ENCODE results near the gene EXOC4.
"Not testable (repeated sequence)": the region's sequence is repeated elsewhere in the genome, so short reads cannot be mapped to it uniquely, and the experiment has no call there.

The EXOC4 gene

DNA sequence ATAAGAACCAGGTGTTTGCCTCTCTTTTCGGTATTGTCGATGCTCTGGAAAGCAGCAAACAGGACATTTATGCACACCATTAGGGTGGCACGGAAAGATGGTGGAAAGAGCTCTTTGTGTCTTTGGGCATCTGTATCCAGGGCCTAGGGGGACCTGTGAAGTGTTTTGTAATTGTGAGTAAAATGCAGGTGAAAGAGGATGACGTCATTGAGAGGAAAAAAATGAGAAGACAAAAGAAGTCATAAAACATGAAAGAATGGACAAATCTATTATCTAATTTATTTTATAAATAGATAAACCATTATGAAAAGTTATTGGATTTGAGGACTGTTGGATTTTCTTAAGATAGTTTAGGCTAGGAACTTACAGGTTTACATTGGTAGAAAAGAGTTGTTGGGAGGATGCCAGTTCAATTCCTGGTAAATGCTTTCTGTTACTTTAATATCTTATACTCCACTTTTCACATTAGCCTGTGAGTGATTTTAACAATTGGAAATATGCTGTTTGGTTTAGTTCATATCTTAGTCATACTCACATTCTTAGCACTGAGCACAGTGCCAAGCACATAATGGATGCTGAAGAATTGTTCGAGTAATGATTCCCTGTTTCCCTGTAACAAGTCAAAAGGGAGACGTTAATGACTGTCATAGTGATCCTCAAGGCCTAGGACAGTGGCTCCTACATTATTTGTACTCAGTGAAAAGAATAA is 62.6 kb downstream of the EXOC4 start:
- DNase-seq (ENCODE audit: low read depth), result no peak

DNA sequence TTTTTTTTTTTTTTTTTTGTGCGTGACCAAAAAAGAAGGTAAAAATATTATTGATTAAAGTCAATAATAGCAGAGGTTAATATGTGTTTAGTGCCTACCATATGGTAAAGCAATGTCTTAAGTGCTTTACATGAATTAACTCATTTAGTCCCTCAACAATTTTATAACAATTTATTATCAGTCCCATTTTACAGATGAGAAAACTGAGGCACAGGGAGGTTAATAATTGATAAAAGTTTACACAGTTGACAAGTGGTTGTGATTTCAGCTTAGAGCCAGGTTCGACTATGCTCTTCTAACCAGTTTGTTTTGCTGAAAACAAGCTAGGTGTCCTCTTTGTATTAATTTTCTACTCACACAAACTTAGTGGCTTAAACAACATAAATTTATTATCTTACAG is 67.0 kb downstream of the EXOC4 start:
- no peak for DNase-seq (ENCODE audit: low read depth)

GRCh38 chr7:133320891-133321290 is 68.0 kb downstream of the EXOC4 start:
- DNase-seq (ENCODE audit: low read depth), result no peak

DNA sequence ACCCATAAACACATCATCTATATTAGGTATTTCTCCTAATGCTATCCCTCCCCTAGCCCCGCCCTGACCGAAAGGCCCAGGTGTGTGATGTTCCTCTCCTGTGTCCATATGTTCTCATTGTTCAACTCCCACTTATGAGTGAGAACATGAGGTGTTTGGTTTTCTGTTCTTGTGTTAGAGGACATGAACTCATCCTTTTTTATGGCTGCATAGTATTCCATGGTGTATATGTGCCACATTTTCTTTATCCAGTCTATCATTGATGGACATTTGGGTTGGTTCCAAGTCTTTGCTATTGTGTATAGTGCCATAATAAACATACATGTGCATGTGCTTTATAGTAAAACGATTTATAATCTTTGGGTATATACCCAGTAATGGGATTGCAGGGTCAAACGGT is 68.5 kb downstream of the EXOC4 start:
- not testable (repeated sequence) for DNase-seq (ENCODE audit: low read depth)

GRCh38 chr7:133326745-133327144 is 73.9 kb downstream of the EXOC4 start:
- not testable (repeated sequence) for DNase-seq (ENCODE audit: low read depth)

- DNase-seq (ENCODE audit: low read depth), result not testable (repeated sequence)
Observed at GRCh38 chr7:133328021-133328420, 75.1 kb downstream of the EXOC4 start.

DNA sequence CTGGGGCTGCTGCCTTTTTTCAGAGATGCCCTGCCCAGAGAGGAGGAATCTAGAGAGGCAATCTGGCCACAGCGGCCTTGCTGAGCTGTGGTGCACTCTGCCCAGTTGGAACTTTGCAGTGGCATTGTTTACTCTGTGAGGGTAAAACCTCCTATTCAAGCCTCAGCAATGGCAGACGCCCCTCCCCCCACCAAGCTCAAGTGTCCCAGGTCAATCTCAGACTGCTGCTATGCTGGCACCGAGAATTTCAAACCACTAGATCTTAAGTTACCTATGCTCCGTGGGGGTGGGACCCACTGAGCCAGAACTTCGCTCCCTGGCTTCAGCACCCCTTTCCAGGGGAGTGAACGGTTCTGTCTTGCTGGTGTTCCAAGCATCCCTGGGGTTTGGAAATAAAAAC is 77.2 kb downstream of the EXOC4 start:
- DNase-seq (ENCODE audit: low read depth), result no peak

- no peak for DNase-seq (ENCODE audit: low read depth)
Observed at GRCh38 chr7:133331861-133332260, 79.0 kb downstream of the EXOC4 start.

DNA sequence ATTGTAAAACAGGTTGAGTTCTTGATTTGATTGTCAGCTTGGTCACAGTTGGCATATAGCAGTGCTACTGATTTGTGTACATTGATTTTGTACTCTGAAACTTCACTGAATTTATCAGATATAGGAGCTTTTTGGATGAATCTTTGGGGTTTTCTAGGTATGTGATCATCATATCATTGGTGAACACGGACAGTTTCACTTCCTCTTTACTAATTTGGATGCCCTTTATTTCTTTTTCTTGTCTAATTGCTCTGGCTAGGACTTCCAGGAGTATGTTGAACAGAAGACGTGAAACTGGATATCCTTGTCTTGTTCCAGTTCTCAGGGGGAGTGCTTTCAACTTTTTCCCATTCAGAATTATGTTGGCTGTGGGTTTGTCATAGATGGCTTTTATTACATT is 86.9 kb downstream of the EXOC4 start:
- DNase-seq (ENCODE audit: low read depth), result no peak

- no peak for DNase-seq (ENCODE audit: low read depth)
Observed at GRCh38 chr7:133344275-133344674, 91.4 kb downstream of the EXOC4 start.

DNA sequence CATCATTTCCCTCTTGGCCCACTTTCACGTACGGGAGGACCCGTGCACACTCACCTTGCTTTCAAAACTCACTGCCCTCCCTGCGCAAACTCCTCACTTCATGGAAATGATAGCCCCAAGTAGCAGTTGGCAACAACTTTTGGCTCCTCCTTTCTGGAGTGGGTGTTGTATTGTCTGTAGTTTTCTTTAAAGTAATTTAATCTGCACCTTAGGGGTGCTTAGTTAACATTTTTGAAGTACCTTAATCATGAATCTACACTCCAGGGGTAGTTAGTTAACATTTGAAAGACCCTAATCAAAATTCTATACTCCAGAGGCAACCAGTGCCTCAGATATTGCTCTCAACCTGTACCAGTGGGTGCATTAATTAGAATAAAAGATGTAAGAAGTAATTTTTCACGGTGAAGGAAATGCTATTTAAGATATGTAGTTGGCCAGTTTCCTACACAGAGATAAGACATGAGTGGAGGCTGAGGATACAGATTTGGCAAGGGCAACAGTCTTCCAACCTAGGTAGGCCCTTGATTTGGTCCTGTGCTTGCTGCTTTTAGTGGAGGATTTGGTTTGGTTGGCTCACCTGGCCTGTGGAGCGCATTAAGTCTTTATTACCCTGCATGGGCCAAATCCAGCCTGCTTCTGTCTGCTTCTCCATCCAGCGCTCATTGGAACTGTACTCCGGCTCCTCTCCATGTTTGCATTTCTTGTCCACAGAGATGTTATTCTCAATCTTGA is 93.0 kb downstream of the EXOC4 start:
- DNase-seq (ENCODE audit: low read depth), result no peak

- DNase-seq (ENCODE audit: low read depth), result no peak
Observed at GRCh38 chr7:133348250-133348649, 95.4 kb downstream of the EXOC4 start.

- no peak for DNase-seq (ENCODE audit: low read depth)
Observed at GRCh38 chr7:133349101-133349500, 96.2 kb downstream of the EXOC4 start.

- no peak for DNase-seq (ENCODE audit: low read depth)
Observed at GRCh38 chr7:133352430-133352829, 99.6 kb downstream of the EXOC4 start.

DNA sequence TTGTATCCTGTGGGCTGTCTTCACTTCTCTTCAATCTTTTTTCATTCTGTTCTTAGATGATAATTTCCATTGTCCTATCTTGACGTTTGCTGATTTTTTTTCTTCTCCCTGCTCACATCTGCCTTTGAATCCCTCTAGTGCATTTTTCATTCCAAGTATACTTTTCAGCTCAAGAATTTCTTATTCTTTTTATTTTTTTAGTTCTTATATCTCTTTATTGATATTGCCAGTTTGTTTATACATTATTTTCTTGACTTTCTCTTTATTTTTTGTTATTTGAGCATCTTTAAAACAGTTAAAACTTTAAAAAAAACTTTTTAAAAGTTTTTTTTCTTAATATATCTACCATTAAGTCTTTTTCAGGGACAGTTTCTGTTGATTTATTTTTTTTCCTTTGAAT is 100.9 kb downstream of the EXOC4 start:
- DNase-seq (ENCODE audit: low read depth), result no peak

DNA sequence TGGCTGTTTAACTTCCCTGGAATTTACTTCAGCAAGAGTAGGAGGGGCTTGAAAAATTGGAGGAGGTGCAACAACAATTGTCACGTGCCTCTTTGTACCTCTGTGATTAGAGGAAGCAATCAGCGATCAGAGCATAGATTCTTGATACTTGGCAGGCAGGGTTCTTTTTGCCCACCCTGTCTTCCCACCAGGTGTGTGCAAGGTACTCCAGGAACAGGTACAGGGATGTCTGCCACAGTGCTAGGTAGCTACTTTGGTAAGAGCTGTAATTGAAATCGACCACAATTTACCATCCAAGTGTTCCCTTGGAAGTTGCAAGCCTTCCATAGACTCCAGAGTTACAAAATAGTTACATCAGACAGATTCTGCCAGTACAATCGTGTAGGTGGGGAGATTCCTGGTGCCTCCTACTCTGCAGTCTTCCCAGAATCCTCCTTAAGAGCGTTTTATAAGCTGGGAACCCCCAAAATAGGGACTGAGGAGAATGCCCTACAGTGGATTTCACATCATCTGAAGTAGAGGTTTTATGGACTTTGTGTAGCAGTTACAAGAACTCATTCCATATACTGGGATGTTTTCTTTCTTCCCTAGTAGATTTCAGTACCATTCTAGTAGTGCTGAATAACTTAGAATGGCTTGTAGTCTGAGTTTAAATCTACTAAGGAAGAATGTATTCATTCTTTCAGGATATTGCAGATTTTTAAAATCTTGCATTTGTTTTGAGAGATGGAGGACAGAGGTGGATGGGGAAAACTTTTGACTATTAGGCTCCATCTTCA is 101.9 kb downstream of the EXOC4 start:
- DNase-seq (ENCODE audit: low read depth), result no peak

GRCh38 chr7:133355325-133355708 is 102.4 kb downstream of the EXOC4 start:
- DNase-seq (ENCODE audit: low read depth), result no peak

DNA sequence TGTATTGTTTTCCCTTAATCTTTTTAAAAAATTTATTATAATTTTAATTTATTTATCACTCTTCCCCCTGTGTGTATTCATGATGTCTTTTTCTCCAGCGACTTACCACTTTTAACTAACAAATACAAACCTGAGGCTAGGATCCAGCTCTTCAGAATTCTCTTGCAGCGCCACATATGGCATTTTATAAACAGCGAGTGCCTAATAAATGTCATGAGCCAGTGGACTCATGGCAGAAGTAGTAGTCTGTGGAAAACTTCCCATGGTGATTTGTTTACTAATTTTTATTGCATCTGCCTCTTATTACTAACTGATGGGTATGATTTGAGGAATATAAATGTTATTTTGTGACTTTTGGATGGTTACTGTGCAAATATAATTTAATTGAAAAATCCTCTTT is 102.9 kb downstream of the EXOC4 start:
- no peak for DNase-seq (ENCODE audit: low read depth)

DNA sequence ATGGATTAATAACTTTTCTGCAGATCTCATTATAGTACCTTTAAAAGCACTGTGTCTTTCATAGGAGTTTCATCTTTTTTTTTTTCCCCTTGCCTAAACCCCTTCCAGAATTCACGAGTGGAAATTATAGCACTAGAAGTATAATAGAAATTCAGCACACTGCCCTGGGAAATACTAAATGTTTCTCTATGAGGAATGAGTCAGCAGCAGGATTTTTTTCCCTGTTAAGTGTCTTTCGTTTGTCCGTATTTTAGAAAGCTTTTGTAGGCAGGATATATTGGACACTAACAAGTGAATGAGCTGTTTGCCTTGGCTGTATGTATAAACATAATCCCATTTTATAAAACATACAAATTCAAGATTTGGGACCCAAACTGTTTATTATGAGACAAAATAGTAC is 105.8 kb downstream of the EXOC4 start:
- no peak for DNase-seq (ENCODE audit: low read depth)

GRCh38 chr7:133359449-133359848 is 106.6 kb downstream of the EXOC4 start:
- no peak for DNase-seq (ENCODE audit: low read depth)

GRCh38 chr7:133360201-133360600 is 107.3 kb downstream of the EXOC4 start:
- no peak for DNase-seq (ENCODE audit: low read depth)

DNA sequence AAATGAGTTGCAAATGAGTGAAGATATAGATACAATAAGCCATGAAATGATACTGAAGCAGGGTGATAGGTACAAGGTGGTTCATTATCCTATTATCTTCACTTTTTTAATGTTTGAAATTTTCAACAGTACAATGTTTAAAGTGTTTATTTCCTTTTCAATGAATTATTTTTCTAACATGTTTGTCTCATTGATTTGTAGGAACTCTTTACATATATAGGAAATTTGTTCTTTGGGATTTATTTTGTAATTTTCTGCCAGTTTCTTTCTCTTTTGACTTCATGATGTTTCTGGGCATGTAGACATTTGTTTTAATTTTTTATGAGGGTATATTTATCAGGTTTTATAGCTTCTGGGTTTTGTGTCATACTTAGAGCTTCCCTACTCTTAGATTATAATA is 108.9 kb downstream of the EXOC4 start:
- no peak for DNase-seq (ENCODE audit: low read depth)

Measured in CMK (cell line).